H9 (cell line): ENCODE data around the gene PCSK2. TPM values are rescaled to one million over a fixed set of nuclear protein-coding genes. Genes with fewer than 3 reads are reported as not detected.

Experiments used
- DNase-seq: peaks from one replicate; pipeline ENCODE4 v3.0.0-alpha.2; 2017
- H2AFZ ChIP-seq: one replicate; pipeline ENCODE4 v1.6.1; 2013; ENCODE audit warnings: mild to moderate bottlenecking, low read length, control low read depth, moderate library complexity
- H2AK5ac ChIP-seq: 2 replicates; pipeline ENCODE4 v1.6.1; 2013; ENCODE audit warnings: low read length, control low read depth, mixed read lengths; ENCODE audit not compliant: insufficient read length
- H2BK120ac ChIP-seq: one replicate; pipeline ENCODE4 v1.6.1; 2013; ENCODE audit warnings: low read depth, mild to moderate bottlenecking, low read length, control low read depth, inconsistent platforms; ENCODE audit not compliant: poor library complexity, severe bottlenecking
- H2BK12ac ChIP-seq: 2 replicates; pipeline ENCODE4 v1.6.1; 2013; ENCODE audit warnings: low read length, control low read depth, mixed read lengths, low read depth; ENCODE audit not compliant: insufficient read length
- H2BK15ac ChIP-seq: 2 replicates; pipeline ENCODE4 v1.6.1; 2013; ENCODE audit warnings: low read depth, low read length, control low read depth
- H2BK20ac ChIP-seq: one replicate; pipeline ENCODE4 v1.6.1; 2013; ENCODE audit warnings: low read depth, mild to moderate bottlenecking, low read length, control low read depth, inconsistent platforms; ENCODE audit not compliant: poor library complexity, severe bottlenecking
- H2BK5ac ChIP-seq: 2 replicates; pipeline ENCODE4 v1.6.1; 2013; ENCODE audit warnings: low read length, control low read depth, mixed read lengths; ENCODE audit not compliant: insufficient read length
- H3K14ac ChIP-seq: 2 replicates; pipeline ENCODE4 v1.6.1; 2013; ENCODE audit warnings: low read length, control low read depth; ENCODE audit not compliant: insufficient read depth
- H3K18ac ChIP-seq: 2 replicates; pipeline ENCODE4 v1.6.1; 2013; ENCODE audit warnings: low read depth, mild to moderate bottlenecking, mixed read lengths, low read length, control low read depth; ENCODE audit not compliant: insufficient read length
- H3K23ac ChIP-seq: 2 replicates; pipeline ENCODE4 v1.6.1; 2013; ENCODE audit warnings: low read length, control low read depth, mixed read lengths, low read depth; ENCODE audit not compliant: insufficient read length
- H3K23me2 ChIP-seq: 2 replicates; pipeline ENCODE4 v1.6.1; 2013; ENCODE audit warnings: low read depth, mild to moderate bottlenecking, mixed read lengths, low read length, control low read depth; ENCODE audit not compliant: insufficient read length, poor library complexity, severe bottlenecking
- H3K27ac ChIP-seq: 2 replicates; pipeline ENCODE4 v1.5.1; 2013; ENCODE audit warnings: low read length, control low read depth, mixed read lengths, low read depth; ENCODE audit not compliant: insufficient read length
- H3K27me3 ChIP-seq: 2 replicates; pipeline ENCODE4 v1.6.1; 2013; ENCODE audit warnings: low read length, control low read depth, inconsistent platforms; ENCODE audit not compliant: insufficient read depth
- H3K4ac ChIP-seq: 2 replicates; pipeline ENCODE4 v1.6.1; 2013; ENCODE audit warnings: low read depth, mild to moderate bottlenecking, control low read depth, inconsistent platforms, low read length, moderate library complexity
- H3K4me1 ChIP-seq: 2 replicates; pipeline ENCODE4 v1.6.1; 2013; ENCODE audit warnings: low read length, control low read depth, inconsistent platforms; ENCODE audit not compliant: insufficient read depth
- H3K4me2 ChIP-seq: 2 replicates; pipeline ENCODE4 v1.6.1; 2013; ENCODE audit warnings: low read length, control low read depth, mixed read lengths; ENCODE audit not compliant: insufficient read length, insufficient read depth
- H3K56ac ChIP-seq: 2 replicates; pipeline ENCODE4 v1.6.1; 2013; ENCODE audit warnings: low read depth, mild to moderate bottlenecking, mixed read lengths, low read length, control low read depth; ENCODE audit not compliant: insufficient read length
- H3K79me1 ChIP-seq: 2 replicates; pipeline ENCODE4 v1.6.1; 2013; ENCODE audit warnings: low read depth, mild to moderate bottlenecking, moderate library complexity, low read length, control low read depth, inconsistent platforms; ENCODE audit not compliant: insufficient read depth, poor library complexity, severe bottlenecking
- H3K79me2 ChIP-seq: 2 replicates; pipeline ENCODE4 v1.6.1; 2013; ENCODE audit warnings: low read length, control low read depth, inconsistent platforms; ENCODE audit not compliant: insufficient read depth
- H3K9ac ChIP-seq: 2 replicates; pipeline ENCODE4 v1.6.1; 2013; ENCODE audit warnings: low read length, control low read depth, mixed read lengths; ENCODE audit not compliant: insufficient read length; ENCODE audit errors: extremely low read depth
- H3K9me3 ChIP-seq: one replicate; pipeline ENCODE4 v1.6.1; 2013; ENCODE audit warnings: low read depth, low read length, inconsistent platforms; ENCODE audit not compliant: control insufficient read depth
- H3T11ph ChIP-seq: one replicate; pipeline ENCODE4 v1.6.1; 2013; ENCODE audit warnings: mild to moderate bottlenecking, low read length, control low read depth, inconsistent platforms
- H4K20me1 ChIP-seq: one replicate; pipeline ENCODE4 v1.6.1; 2013; ENCODE audit not compliant: control insufficient read depth, insufficient read length, insufficient read depth
- H4K5ac ChIP-seq: 2 replicates; pipeline ENCODE4 v1.6.1; 2013; ENCODE audit warnings: low read depth, mild to moderate bottlenecking, mixed read lengths, low read length, control low read depth; ENCODE audit not compliant: insufficient read length
- H4K8ac ChIP-seq: replicated peaks from 2 replicates; pipeline ENCODE4 v1.6.1; 2013; ENCODE audit warnings: low read length, control low read depth, mixed read lengths, low read depth; ENCODE audit not compliant: insufficient read length
- H4K91ac ChIP-seq: 2 replicates; pipeline ENCODE4 v1.6.1; 2013; ENCODE audit warnings: low read depth, mild to moderate bottlenecking, moderate library complexity, mixed read lengths, low read length, control low read depth; ENCODE audit not compliant: insufficient read length
- H3K27ac Mint-ChIP-seq, 3 experiments: 2 replicates in 2 of 3; 3 replicates in 1 of 3; pipeline ENCODE4 v1.8.0; 2020 to 2021; ENCODE audit warnings: mixed read lengths in 3 of 3, mild to moderate bottlenecking in 1 of 3, moderate library complexity in 1 of 3
- H3K27me3 Mint-ChIP-seq: 2 replicates; pipeline ENCODE4 v1.8.0; 2021; ENCODE audit warnings: low read depth, mild to moderate bottlenecking, moderate library complexity, mixed read lengths
- H3K36me3 Mint-ChIP-seq, 3 experiments: 2 replicates in 2 of 3; 3 replicates in 1 of 3; pipeline ENCODE4 v1.8.0; 2020 to 2021; ENCODE audit warnings: low read depth in 3 of 3, mixed read lengths in 3 of 3; ENCODE audit not compliant: insufficient read depth in 1 of 3
- H3K4me1 Mint-ChIP-seq, 2 experiments: 2 replicates each; pipeline ENCODE4 v1.8.0; 2020; ENCODE audit warnings: mixed read lengths in 2 of 2
- H3K4me3 Mint-ChIP-seq, 2 experiments: 2 replicates in 1 of 2; 3 replicates in 1 of 2; pipeline ENCODE4 v1.8.0; 2020 to 2021; ENCODE audit warnings: mild to moderate bottlenecking in 2 of 2, mixed read lengths in 2 of 2, moderate library complexity in 1 of 2
- H3K9me3 Mint-ChIP-seq, 2 experiments: 2 replicates in 1 of 2; 3 replicates in 1 of 2; pipeline ENCODE4 v1.8.0; 2020; ENCODE audit warnings: mild to moderate bottlenecking in 2 of 2, mixed read lengths in 2 of 2, moderate library complexity in 1 of 2
- CTCF ChIP-seq: fragments of 200-600 bp; sonication (generic); conservative IDR thresholded peaks from 3 replicates; pipeline ENCODE4 v1.8.0; 2021; ENCODE audit warnings: antibody characterized with exemption, mild to moderate bottlenecking
- WGBS: extraction: QIAGEN DNeasy Blood & Tissue Kit; methylation state at CpG from one replicate; pipeline ENCODE4 v1.1.7; 2013; ENCODE audit warnings: missing lambda C conversion rate, low lambda C conversion rate, mixed read lengths; ENCODE audit not compliant: insufficient read length; ENCODE audit errors: extremely low coverage; 5-methylcytosine and 5-hydroxymethylcytosine counted together
- total RNA-seq: library from RNA; stranded (reverse); gene quantifications from 2 replicates; pipeline ENCODE4 v1.2.1, GENCODE V29; 2021

Gene PCSK2
- total RNA-seq, 1 experiment from 2014 or later = 2.8 TPM

GRCh38 chr20:17344790-17345189, 118.0 kb downstream of the PCSK2 start:
- Histone ChIP-seq H3K4me2 (no peak overlapping the region), H3K4me1 (peaks cover 4% of the 10 kb centered on the region; the same call in 1 of the 2 replicates)
- TF ChIP-seq CTCF = no peak

More at GRCh38 chr20:17344790-17345189, 118.0 kb downstream of the PCSK2 start:
- Histone ChIP-seq H4K20me1 (no peaks in the 10 kb centered on the region), H3K27ac (no peak overlapping the region), H2BK5ac (no peak overlapping the region), H3K9ac (no peak overlapping the region), H4K91ac (no peak overlapping the region), H3K14ac (no peak overlapping the region), H4K8ac (no peak overlapping the region), H2AFZ (no peak overlapping the region), H3T11ph (no peak overlapping the region), H2BK20ac (no peak overlapping the region), H2BK15ac (no peak overlapping the region), H3K23ac (no peak overlapping the region), H3K4ac (no peak overlapping the region), H3K27me3 (no peaks in the 10 kb centered on the region), H2BK12ac (no peak overlapping the region), H3K23me2 (no peaks in the 10 kb centered on the region), H2BK120ac (no peak overlapping the region), H4K5ac (no peak overlapping the region), H3K18ac (no peak overlapping the region), H3K9me3 (no peaks in the 10 kb centered on the region), H3K79me1 (no peaks in the 10 kb centered on the region), H2AK5ac (no peak overlapping the region), H3K79me2 (no peaks in the 10 kb centered on the region), H3K56ac (no peak overlapping the region)
- H3K4me3 Mint-ChIP-seq = no peak overlapping the region
- H3K36me3 Mint-ChIP-seq = no peaks in the 10 kb centered on the region; a peak in 2 of 7 replicates
- peaks cover 11 to 13% of the 10 kb centered on the region in 2 experiments for H3K4me1 Mint-ChIP-seq
- no peak overlapping the region for H3K27ac Mint-ChIP-seq
- WGBS = no CpG with 5 or more reads among the region's 2 CpGs
- H3K9me3 Mint-ChIP-seq = no peaks in the 10 kb centered on the region; a peak in 1 of 5 replicates
- H3K27me3 Mint-ChIP-seq = no peaks in the 10 kb centered on the region
- no peak for DNase-seq
